ENCODE results near the gene IGFL1.
"Not testable (repeated sequence)": the region's sequence is repeated elsewhere in the genome, so short reads cannot be mapped to it uniquely, and the experiment has no call there.

IGFL1 gene

DNA sequence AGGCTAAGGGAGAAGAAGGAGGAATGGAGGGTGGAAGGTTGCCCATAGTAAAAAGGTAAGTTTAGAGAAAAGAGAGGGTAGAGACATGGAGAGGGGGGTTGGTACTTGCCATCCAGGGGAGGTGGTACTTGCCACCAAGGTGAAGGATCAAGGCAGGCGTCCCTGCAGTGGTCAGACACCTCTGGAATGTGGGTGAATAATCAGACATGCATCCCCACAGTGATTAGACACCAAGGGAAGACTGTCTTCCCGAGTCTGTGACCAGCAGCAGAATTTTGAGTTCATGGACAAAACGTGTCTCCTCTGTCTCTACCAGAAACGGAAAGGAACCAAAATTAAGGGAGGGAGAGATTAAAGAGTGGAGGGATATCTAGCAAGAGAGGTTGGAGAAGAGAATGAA is 27.1 kb upstream of the IGFL1 start:
- no peak for DNase-seq

DNA sequence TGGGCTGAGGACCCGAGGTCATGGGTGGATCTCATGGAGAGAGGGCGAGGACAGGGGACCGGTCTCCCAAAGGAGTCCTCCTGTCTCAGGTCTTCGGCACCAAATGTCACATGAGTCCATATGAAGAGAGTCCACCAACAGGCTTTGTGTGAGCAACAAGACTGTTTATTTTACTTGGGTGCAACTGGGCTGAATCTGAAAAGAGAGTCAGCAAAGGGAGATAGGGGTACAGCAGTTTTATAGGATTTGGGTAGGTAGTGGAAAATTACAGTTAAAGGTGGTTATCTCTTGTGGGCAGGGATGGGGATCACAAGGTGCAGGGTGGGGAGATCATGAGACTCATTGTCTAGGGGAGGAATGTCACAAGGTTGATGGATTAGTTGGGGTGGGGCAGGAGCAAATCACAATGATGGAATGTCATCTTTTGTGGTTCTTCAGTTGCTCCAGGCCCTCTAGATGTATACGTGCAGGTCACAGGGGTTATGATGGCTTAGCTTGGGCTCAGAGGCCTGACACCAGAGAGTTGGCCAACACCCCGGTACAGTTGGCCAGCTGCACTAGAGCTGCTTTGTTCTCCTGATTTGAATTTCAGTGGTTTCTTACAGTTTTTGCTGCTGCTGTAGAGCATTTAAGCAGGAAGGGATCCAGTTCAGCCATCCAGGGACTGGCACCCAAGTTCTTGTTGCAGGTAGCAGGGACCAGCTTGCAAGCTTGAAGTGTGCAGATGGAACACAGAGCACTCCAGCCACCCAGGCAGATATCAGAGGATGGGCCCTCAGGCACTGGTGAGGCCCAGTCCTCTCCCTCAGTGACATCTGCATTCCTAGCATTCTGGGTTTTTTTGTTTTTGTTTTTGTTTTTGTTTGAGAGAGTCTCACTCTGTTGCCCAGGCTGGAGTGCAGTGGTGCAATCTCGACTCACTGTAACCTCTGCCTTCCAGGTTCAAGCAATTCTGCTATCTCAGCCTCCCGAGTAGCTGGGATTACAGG is 26.4 kb upstream of the IGFL1 start:
- DNase-seq: no peak

DNA sequence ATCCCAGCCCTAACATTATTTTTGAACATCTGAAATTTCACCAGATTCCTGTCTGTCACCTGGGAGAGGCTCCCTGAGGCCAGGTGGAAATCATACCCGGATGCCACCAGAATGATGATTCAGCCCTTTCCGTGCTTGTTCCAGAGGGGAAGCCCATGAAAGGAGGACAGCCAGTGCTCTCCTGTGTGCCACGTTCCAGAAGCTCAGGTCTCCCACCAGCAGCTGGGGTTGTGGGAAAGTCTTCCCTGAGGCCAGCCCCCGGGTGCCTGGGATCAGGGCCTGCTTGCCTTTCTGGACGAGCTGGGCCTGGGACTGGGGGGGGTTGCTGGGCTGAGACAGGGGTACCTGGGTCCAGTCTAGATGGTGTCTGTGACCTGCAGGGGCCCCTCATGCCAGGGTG is 25.5 kb upstream of the IGFL1 start:
- DNase-seq: no peak

DNA sequence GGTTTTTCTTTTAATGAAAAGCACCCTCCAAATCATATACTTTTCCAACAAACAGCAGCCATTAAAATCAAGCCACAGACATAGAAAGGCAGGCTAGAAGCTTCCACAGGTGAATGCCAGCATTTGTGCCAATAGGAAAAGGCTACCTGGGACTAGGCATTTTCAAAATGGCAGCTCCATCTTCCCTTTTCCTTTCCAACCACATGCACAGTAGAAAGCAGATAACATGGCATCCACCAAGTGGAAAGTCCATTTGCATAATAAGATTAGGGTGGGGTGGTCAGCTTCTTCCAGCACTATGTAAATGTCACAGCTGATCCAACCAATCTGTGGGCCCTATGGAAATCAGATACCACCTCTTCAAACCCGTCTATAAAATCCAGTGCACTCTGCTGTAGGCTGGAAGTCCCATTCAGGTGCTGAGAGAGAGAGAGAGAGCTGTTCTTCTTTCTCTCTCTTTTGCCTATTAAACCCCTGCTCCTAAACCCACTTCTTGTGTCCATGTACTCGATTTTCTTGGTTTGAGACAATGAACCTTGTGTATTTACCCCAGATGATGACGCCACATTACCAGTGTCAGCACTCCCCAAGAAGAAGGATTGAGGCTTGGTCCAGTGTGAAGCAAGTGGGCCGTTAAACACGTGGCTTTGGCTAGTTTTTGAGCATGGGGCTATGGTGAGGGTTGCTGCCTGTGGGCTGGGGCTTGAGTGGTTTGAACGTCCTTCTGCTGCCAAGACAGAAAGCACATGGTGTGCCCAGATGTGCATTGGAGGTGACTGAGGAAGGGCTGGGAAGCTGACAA is 24.2 kb upstream of the IGFL1 start:
- no peak for DNase-seq

DNA sequence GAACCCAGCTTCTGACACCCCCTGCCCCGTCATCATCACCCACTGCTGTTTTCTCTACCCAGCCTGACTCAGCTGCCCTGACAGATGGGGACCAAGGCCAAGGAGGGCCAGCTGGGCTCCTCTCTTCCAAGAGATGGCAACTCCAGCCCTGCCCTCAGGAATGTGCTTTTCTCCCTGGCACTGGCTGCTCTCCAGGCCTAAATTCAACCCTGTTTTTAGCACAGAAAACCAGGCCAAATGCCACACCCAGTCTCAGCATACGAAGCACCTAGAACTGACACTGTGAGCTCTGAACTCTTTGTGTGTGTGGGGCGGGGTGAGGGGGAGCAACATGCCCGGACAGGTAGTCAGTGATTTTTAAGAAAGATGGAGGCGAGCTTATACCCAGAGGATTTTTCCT is 23.4 kb upstream of the IGFL1 start:
- DNase-seq: no peak

DNA sequence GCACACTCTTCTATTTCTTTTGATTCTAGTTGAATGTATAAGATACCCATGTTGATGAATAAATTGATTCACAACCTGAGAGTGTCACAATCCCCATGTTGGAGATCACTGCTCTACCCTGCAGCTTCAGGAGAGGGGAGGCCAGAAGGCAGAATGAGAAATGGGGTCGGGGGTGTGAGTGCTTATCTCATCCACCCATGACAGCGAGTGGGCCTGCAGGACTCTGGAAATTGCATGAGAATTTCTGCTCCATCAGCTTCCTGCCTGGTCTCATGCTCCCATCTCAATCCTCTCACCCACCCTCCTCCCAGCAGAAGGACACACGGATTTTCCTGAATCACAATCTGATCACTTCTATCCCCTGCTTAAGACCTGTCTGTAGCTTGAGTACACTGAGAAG is 22.9 kb upstream of the IGFL1 start:
- DNase-seq: no peak

DNA sequence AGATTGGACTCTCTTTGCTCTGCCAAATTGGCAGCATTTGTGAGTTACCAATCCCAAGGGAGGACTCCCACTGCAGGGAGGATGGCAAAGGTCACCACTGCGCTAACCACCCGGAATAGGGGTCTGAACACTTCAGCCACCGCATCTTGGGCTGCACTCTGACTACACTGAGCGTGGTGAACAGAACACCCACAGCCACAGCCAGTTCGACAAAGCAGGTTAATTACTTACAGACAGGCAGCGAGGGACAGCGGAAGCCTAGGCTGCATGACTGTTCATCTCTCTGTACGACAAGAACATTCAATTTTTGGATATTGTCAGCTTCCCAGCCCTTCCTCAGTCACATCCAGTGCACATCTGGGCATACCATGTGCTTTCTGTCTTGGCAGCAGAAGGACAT is 21.7 kb upstream of the IGFL1 start:
- not testable (repeated sequence) for DNase-seq

DNA sequence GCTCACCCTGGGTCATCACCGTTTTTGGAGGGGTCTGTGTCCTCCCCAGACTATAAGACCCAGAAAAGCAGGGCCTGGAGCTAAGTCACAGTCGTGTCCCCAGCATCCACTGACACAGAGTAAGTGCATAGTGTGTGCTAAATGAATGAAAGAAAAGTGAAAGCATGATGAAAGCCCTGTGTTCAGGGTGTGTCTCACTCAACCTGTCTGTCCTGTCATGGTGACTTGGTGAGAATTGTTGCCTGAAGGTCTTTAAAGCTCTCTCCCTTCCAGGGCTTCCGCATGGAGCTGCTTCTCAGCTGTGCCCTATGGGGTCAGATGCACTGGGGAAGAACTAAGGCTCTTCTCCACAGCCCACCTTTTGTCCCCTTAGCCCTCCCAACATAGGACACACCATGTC is 20.5 kb upstream of the IGFL1 start:
- DNase-seq: no peak

DNA sequence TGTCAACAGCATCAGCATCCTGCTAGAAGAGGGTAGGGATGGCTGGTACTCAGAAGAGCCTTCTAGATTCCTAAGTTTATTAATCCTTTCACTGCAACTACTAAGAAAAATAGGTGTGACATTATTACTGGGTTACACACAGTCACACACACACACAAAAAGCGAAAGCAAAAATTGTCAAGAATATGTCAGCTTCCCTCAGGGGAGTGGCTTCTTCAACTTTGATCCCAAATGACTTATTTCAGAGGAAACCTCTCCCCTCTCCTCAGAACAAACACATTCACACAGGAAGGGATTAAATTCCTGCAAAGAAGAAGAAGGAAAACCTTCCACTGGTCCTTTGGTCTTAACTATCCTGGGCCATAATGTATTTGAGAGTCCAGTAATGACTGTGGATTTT is 20.1 kb upstream of the IGFL1 start:
- DNase-seq: no peak

DNA sequence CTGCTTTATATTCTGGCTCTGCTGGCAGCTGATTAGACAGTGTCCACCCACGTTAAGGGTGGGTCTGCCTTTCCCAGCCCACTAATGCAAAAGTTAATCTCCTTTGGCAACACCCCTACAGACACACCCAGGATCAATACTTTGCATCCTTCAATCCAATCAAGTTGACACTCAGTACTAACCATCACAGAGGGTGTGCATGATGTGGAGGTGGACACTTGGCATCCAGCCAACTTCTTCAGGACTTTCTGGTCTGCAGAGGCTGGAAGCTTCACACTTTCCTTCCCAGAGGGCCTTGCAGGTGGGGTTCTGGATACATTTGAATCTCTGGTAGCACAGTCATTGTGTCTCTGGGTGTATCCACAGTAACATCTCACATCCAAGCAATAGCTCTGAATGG is 18.9 kb upstream of the IGFL1 start:
- DNase-seq: no peak

DNA sequence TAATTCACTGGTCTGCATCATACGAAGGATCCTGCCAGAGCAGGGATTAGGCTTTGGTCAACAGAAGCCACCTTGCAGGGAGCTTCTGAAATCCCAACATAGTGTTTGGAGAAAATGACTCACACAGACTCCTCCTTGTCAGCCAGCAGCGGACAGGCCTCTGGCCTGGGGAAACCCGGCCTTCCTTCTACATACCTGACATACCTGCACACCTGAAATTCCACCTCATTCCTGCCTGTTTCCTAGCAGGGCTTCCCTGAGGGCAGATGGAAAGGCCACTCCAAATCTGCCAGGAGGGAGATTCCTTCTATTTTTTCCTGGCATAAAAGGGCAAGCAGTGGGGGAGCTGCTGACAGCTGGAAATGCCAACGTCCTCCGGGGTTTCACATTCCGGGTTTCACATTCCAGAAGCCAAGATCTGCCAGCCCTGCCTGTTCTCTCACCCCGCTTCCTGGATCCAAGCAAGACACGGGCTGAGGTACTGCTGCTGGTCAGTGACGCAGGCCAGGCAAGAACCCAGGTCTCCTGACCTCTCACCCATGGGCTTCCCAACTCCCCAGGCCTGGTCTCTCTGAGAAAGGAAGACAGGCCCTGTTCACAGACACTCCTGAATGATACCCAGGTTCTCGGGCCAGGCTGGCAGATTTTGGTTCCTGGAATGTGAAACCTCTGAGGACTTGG is 18.2 kb upstream of the IGFL1 start:
- DNase-seq: no peak

DNA sequence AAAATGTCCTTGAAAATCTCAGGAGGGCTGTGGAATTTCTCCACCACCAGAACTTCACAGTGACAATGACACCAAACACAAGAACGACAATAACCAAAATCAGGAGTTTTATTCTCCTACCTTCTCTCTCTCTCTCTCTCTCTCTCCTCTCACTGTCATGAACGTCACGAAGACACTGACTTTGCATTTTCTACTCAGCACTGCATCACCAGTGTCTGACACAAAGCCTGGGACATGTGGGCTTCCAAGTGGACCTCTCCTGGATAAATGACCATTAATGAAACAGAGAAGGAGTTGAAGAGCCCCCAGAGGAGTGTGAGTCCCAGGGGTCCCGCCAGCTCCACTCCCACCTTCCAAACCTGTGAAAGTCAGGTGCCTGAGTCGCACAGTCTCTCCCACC is 16.9 kb upstream of the IGFL1 start:
- DNase-seq: not testable (repeated sequence)

DNA sequence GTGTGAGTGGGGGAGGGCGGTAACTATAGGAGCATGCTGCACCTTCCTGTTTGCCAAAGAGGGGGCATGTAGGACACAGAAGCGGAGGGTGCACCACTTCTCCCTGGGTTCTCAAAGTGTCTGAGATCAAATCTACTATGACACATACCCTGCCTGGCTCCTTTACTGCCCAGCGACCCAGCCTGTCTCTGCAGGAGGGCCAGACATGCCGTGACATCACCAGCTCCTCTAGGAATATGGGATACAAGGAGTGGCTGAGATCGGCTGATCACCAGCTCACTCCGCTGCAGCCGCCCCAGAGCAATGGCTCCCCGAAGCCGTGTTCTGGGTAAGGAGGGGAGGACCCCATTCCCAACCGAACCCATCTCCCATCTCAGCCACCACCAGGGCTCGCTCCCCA is 16.4 kb upstream of the IGFL1 start:
- DNase-seq: no peak

DNA sequence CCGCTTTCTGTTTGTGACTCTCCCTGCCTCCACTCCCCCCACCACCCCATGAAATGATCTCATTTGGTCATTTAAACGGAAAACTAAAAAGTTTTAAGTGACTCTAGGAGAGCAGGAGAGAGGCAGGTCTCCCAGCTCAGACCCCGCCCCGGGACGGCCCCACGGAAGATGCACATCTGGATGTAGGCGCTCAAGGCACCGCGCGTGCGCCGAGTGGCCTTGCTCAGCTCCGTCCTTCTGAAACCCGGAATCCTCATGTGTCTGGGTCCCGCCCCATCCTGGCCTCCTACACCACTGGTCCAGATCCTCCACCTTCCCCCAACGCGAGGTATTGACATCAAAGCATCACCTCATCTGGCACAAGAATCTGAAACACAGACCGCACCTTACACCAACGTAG is 15.7 kb upstream of the IGFL1 start:
- DNase-seq: no peak

DNA sequence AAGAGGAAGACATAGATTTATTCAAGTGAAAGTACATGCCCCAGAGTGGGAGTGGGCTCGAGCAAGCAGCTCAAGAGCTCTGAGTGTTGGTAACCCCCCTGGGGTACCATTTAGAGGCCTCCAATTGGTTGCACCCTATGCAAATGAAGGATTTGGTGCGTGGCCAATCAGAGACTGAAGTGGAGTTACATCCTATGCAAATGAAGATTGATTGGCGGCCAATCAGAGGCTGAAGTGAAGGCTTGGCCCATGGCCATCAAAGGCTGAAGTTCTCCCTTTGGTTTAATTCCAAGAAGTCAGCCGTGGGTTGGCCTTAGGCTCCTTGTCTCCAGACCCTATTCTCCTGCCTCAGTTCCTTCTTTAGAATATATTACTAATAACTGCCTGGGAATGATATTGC is 12.9 kb upstream of the IGFL1 start:
- no peak for DNase-seq

DNA sequence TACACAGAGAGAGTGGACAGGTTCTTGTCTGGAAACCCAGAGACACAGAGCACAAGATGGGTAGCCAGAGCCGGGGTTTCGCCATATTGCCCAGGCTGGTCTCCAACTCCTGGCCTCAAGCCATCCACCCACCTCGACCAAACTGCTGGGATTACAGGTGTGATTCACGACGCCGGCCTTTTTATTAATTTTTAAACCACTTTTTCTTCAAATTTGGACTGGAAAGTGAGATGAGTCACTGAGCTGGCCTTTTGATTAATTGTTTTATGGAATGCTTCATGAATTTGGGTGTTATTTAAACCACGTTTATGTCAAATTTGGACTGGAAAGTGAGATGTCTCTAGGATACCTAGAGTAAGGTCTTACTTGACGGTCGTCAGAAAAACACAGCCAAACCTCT is 12.1 kb upstream of the IGFL1 start:
- DNase-seq: no peak

DNA sequence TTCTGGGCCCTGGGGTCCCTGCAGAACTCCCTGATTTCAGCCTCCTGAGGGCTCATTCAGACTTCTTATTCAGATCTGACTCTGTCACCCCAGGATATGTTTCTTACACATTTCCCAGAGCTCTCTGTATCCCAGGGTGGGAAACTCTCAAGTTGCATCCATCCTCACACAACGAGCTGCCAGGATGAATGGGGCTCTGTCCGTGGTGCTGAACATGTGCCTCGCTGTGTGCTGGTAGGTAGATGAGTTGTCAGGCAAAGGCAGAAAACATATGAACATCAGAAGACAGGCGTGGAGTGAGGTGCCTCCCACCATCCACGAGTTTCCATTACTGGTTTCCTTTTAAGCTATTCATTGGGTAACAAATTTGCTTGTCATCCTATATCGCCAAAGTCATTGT is 11.4 kb upstream of the IGFL1 start:
- DNase-seq: no peak

DNA sequence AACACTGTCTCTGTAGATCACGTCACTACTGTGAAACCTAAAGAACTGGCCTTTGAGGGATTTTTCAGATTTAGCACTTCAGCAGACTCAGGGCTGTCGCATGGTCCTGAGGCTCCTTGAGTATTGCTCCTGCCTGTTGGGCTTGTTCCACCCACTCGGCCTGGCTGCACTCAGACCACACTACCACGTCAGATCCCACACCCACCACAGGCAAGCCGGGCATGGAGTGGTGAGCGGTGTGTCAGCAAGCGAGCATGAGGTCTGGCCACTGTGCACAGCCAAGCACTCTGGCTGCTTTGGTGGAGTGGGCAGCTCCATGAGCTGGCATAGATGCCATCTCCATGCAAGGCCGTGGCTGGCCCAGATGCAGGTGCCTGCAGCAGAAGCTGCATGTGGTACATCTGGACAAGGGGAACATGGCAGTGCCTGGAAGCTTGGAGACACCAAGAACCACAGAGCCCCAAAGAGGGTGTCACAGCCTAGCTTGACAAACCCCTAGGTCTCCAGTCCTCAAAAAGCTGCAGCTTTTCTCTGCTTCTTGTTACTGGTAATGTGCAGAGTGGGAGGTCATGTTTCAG is 9.4 kb upstream of the IGFL1 start:
- DNase-seq: no peak

DNA sequence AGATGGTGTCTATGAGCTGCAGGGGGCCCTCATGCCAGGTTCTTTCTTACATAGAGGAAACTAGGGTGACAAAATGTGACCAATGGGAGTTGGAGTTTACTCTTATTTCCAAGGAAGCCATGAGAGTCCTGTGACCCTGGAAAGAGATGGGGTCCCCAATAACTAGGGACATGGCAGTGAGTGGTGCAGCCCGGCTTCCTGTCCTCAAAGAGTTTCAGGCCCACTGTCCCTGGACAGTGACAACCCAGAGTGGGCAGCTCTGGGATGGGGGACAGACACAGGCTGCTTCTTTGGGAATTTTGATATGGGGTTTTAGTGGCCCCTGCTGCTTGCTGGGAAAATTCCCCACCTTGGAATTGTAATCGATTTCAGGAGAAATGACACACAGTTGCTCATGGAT is 8.4 kb upstream of the IGFL1 start:
- no peak for DNase-seq

DNA sequence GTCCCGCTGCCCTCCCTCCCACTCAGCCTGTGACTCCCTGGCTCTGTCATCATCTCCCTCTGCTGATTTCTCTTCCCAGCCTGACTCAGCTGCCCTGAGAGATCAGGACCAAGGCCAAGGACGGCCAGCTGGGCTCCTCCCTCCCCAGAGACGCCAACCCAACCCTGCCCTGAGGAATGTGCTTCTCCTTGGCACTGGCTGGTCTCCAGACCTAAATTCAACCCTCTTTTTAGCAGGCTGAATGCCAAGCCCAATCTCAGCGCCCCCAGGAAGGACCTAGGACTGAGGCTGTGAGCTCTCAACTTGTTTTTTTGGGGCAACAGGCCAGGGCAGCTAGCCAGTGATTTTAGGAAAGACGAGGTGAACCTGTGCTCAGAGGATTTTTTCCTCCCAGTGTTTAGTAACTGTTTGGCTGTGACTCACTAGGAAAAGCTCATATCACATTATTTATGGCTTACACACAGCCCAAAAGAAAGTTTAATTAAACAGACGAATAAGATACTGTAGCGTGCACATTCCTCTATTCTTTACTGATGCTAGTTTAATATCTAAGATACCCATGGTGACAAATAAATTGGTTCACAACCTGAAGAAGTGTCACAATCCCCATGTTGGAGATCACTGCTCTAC is 7.4 kb upstream of the IGFL1 start:
- DNase-seq: no peak

DNA sequence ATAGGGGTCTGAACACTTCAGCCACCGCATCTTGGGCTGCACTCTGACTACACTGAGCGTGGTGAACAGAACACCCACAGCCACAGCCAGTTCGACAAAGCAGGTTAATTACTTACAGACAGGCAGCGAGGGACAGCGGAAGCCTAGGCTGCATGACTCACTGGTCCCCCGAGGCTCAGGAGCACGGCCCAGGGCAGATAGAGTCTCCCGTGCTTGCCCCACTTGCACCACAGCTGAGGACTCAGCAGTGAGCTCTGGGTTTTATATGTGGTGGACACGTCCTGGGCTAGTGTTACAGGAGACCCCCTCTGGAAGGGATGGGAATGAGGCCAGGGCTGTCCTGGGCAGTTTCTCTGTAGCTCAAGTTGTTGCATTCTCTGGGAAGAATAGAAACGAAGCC is 5.8 kb upstream of the IGFL1 start:
- not testable (repeated sequence) for DNase-seq

DNA sequence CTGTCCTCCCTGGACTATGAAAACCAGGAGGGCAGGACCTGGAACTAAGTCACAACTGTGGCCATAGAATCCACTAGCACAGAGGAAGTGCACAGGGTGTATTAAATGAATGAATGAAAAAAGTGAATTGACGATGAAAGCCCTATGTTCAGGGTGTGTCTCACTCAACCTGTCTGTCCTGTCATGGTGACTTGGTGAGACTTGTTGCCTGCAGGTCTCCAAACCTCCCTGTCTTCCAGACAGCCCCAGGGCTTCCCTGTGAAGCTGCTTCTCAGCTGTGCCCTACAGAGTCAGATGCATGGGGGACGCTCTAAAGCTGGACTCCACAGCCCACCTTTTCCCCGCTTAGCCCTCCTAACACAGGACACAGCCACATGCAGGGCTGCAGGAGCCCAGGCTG is 4.8 kb upstream of the IGFL1 start:
- no peak for DNase-seq

DNA sequence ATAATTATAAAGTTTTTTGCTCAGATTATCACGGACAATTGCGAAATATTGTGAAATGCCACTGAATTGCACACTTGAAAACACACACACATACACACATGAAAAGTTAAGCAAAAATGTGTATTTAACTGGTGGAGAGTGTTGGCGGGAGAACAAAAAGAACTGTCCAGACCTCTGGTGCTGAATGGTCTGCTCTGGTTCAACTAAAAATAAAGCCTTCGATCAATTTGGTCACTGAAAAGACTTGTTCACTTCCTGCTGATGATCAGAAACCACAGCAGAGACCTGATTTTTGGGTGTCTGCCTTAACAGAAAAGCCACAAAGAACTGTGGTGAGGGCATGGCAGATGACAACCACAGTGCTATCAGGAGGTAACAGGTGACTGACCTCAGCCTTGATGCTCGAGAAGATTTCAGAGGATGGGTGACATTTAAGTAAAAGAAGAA is 4.0 kb upstream of the IGFL1 start:
- DNase-seq: no peak
